DOHH2 (cell line): ENCODE measurements around the gene RCOR1.

ENCODE experiments used
- H3F3A ChIP-seq: fragments of 200-600 bp; sonication (generic), shearing (Covaris generic); 2 replicates; pipeline ENCODE4 v1.6.0; 2016; ENCODE audit warnings: antibody characterized with exemption, mild to moderate bottlenecking; ENCODE audit not compliant: control insufficient read depth, insufficient read depth
- H3K27ac ChIP-seq: fragments of 200-600 bp; sonication (generic); 2 replicates; pipeline ENCODE4 v1.5.1; 2014; ENCODE audit warnings: low read depth, mild to moderate bottlenecking, low read length, moderate library complexity
- H3K27me3 ChIP-seq: fragments of 200-600 bp; sonication (generic); 2 replicates; pipeline ENCODE4 v1.6.1; 2014; ENCODE audit warnings: mild to moderate bottlenecking, low read length, mixed read lengths; ENCODE audit not compliant: control insufficient read depth
- H3K36me3 ChIP-seq: fragments of 200-600 bp; sonication (generic); 2 replicates; pipeline ENCODE4 v1.6.1; 2014; ENCODE audit warnings: mild to moderate bottlenecking, low read length, moderate library complexity, mixed read lengths; ENCODE audit not compliant: control insufficient read depth
- H3K4me1 ChIP-seq: fragments of 200-600 bp; sonication (generic); 2 replicates; pipeline ENCODE4 v1.6.1; 2014; ENCODE audit warnings: mild to moderate bottlenecking, low read length, mixed read lengths; ENCODE audit not compliant: control insufficient read depth
- H3K4me2 ChIP-seq: fragments of 200-600 bp; sonication (generic); 2 replicates; pipeline ENCODE4 v1.6.0; 2014; ENCODE audit warnings: mild to moderate bottlenecking, low read length, moderate library complexity
- H3K4me3 ChIP-seq: fragments of 200-600 bp; sonication (generic); 2 replicates; pipeline ENCODE4 v1.5.1; 2014; ENCODE audit warnings: mild to moderate bottlenecking, low read length, mixed read lengths
- H3K79me2 ChIP-seq: fragments of 200-600 bp; sonication (generic); 2 replicates; pipeline ENCODE4 v1.6.1; 2014; ENCODE audit warnings: mild to moderate bottlenecking, low read length, mixed read lengths; ENCODE audit not compliant: control insufficient read depth
- H3K9me2 ChIP-seq: fragments of 200-600 bp; sonication (generic); replicated peaks from 2 replicates; pipeline ENCODE4 v1.6.1; 2014; ENCODE audit warnings: mild to moderate bottlenecking, low read length, mixed read lengths; ENCODE audit not compliant: control insufficient read depth
- H3K9me3 ChIP-seq: fragments of 200-600 bp; sonication (generic); 2 replicates; pipeline ENCODE4 v1.6.1; 2014; ENCODE audit warnings: antibody characterized with exemption, low read length, mixed read lengths; ENCODE audit not compliant: control insufficient read depth, insufficient read depth
- H4K20me1 ChIP-seq: fragments of 200-600 bp; sonication (generic); 2 replicates; pipeline ENCODE4 v1.6.0; 2014; ENCODE audit warnings: low read depth, mild to moderate bottlenecking, antibody characterized with exemption, low read length, moderate library complexity; ENCODE audit not compliant: control insufficient read depth, insufficient read depth
- EZH2phosphoT487 ChIP-seq: fragments of 200-600 bp; sonication (generic); IDR thresholded peaks from 2 replicates; pipeline ENCODE4 v1.6.1; 2017; ENCODE audit warnings: borderline replicate concordance, mild to moderate bottlenecking, antibody characterized with exemption, low read length, moderate library complexity, mixed read lengths
- TF ChIP-seq, protein P1 (sequence below): fragments of 200-600 bp; sonication (generic); IDR thresholded peaks from one replicate; pipeline ENCODE4 v1.5.1; 2014; ENCODE audit warnings: antibody characterized with exemption, mild to moderate bottlenecking, low read depth, low read length; ENCODE audit not compliant: poor library complexity, severe bottlenecking

Gene RCOR1

DNA sequence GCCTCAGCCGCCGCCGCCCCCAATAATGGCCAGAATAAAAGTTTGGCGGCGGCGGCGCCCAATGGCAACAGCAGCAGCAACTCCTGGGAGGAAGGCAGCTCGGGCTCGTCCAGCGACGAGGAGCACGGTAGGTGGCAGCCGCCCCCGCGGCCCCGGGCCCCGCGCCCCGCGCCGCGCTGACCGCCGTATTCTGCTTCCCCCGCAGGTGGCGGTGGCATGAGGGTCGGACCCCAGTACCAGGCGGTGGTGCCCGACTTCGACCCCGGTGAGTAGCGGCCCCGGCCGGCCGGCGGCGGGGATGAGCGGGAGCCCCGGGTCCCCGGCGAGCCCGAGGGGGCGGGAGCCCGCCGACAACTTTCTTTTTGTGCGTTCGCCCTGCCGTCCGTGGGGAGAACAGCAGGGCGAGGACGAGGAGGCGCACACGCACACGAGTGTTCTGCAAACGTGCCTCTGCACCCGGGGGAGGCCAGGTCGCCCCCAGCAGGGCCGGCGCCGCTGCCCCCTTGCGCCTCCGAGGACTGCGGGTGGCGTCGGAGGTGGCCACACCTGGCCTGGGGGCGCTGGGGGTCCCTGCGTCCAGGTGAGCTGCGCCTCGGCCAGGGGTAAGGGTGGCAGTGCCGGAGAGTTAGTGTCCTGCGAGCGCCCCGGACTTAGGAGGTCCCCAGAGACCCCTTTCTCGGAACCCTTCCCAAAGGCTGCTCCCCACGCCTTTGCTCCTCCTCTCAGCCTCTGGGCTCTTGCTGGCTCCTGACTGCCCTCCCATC lies 794 bp downstream of the RCOR1 start:
- no peaks in the 10 kb centered on the region for H3K27me3 ChIP-seq
- peaks cover 53% of the 10 kb centered on the region for H3K79me2 ChIP-seq
- H3K36me3 ChIP-seq: peaks cover 27% of the 10 kb centered on the region
- peak overlapping the region; percentile 82 for H3K4me2 ChIP-seq
- H3F3A ChIP-seq: peaks cover 11% of the 10 kb centered on the region
- peaks cover 13% of the 10 kb centered on the region; the same call in 1 of the 2 replicates for H4K20me1 ChIP-seq
- peaks cover 20% of the 10 kb centered on the region for H3K4me1 ChIP-seq
- peak overlapping the region; percentile 65 for H3K27ac ChIP-seq
- no peak for TF ChIP-seq EZH2phosphoT487
- TF ChIP-seq, protein P1, sequence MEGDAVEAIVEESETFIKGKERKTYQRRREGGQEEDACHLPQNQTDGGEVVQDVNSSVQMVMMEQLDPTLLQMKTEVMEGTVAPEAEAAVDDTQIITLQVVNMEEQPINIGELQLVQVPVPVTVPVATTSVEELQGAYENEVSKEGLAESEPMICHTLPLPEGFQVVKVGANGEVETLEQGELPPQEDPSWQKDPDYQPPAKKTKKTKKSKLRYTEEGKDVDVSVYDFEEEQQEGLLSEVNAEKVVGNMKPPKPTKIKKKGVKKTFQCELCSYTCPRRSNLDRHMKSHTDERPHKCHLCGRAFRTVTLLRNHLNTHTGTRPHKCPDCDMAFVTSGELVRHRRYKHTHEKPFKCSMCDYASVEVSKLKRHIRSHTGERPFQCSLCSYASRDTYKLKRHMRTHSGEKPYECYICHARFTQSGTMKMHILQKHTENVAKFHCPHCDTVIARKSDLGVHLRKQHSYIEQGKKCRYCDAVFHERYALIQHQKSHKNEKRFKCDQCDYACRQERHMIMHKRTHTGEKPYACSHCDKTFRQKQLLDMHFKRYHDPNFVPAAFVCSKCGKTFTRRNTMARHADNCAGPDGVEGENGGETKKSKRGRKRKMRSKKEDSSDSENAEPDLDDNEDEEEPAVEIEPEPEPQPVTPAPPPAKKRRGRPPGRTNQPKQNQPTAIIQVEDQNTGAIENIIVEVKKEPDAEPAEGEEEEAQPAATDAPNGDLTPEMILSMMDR: peak; percentile 48
- peak overlapping the region; percentile 98 for H3K4me3 ChIP-seq
- no peaks in the 10 kb centered on the region for H3K9me3 ChIP-seq
- no peaks in the 10 kb centered on the region for H3K9me2 ChIP-seq

GRCh38 chr14:102593825-102594137 lies 1.3 kb downstream of the RCOR1 start:
- TF ChIP-seq EZH2phosphoT487: no peak
- TF ChIP-seq, protein P1: no peak
- Histone ChIP-seq H3K4me2 (peak overlapping the region; percentile 82), H3K27ac (peak overlapping the region; percentile 65), H3K9me3 (no peaks in the 10 kb centered on the region), H3K36me3 (peaks cover 29% of the 10 kb centered on the region), H3F3A (peaks cover 11% of the 10 kb centered on the region), H3K79me2 (peaks cover 59% of the 10 kb centered on the region), H3K9me2 (no peaks in the 10 kb centered on the region), H3K4me3 (peak overlapping the region; percentile 98), H3K4me1 (peaks cover 23% of the 10 kb centered on the region), H3K27me3 (no peaks in the 10 kb centered on the region), H4K20me1 (peaks cover 13% of the 10 kb centered on the region; the same call in 1 of the 2 replicates)

GRCh38 chr14:102594514-102595175 lies 2.2 kb downstream of the RCOR1 start:
- Histone ChIP-seq H4K20me1 (peaks cover 13% of the 10 kb centered on the region; the same call in 1 of the 2 replicates), H3F3A (peaks cover 11% of the 10 kb centered on the region), H3K36me3 (peaks cover 35% of the 10 kb centered on the region), H3K4me3 (peak overlapping the region; percentile 98), H3K9me2 (no peaks in the 10 kb centered on the region), H3K4me2 (peak overlapping the region; percentile 82), H3K9me3 (no peaks in the 10 kb centered on the region), H3K27ac (peak overlapping the region; percentile 65), H3K4me1 (peaks cover 31% of the 10 kb centered on the region), H3K79me2 (peaks cover 68% of the 10 kb centered on the region), H3K27me3 (no peaks in the 10 kb centered on the region)
- TF ChIP-seq, protein P1: peak; percentile 88
- TF ChIP-seq EZH2phosphoT487: no peak
